Measurements from ENCODE around the gene MAG. TPM values are rescaled to one million over a fixed set of nuclear protein-coding genes. Genes with fewer than 3 reads are reported as not detected.

Gene MAG
- total and polyA plus RNA-seq, 9 of the 15 experiments (the other 6 are each of a cell fraction or from before 2014, with no cell fraction given), result 0.11 to 10.0 (median 1.6) TPM

- no peak for TF ChIP-seq MXD1 (CRISPR knock-in tag; IDR thresholded peaks at IDR 0.05; ENCODE audit: borderline replicate concordance, poor library complexity, severe bottlenecking)
- TF ChIP-seq NR2C2 (CRISPR knock-in tag; IDR thresholded peaks at IDR 0.05), result no peak
- no peak for TF ChIP-seq NR2C2 (tag; IDR thresholded peaks at IDR 0.05)
- no peak for TF ChIP-seq HNRNPL (IDR thresholded peaks at IDR 0.05; ENCODE audit: low read depth, low read length)
- no peak for TF ChIP-seq ELF2 (CRISPR knock-in tag; IDR thresholded peaks at IDR 0.05)
- TF ChIP-seq RERE (CRISPR knock-in tag; IDR thresholded peaks at IDR 0.05; ENCODE audit: borderline replicate concordance), result no peak
- TF ChIP-seq ETV6 (IDR thresholded peaks at IDR 0.05; ENCODE audit: borderline replicate concordance in 1 of 2, low read depth in 2 of 2, low read length in 1 of 2), result no peak
- TF ChIP-seq ETV6 (CRISPR knock-in tag; IDR thresholded peaks at IDR 0.05; ENCODE audit: borderline replicate concordance), result no peak
These were observed 702 bp upstream of the MAG start (continued) for GRCh38 chr19:35291259-35291658.

All from K562 (cell line).